ENCODE data around the gene PHF21B. TPM values are rescaled to one million over a fixed set of nuclear protein-coding genes. Genes with fewer than 3 reads are reported as not detected.

The PHF21B gene
- total RNA-seq, 1 donor from 2014 or later, result not detected

- peaks cover 6% of the 10 kb centered on the region for H3K9me3 Mint-ChIP-seq
- H3K36me3 Mint-ChIP-seq (ENCODE audit: low read depth), result no peaks in the 10 kb centered on the region
- no peak for TF ChIP-seq CTCF (IDR thresholded peaks at IDR 0.05)
- no peak for DNase-seq
- ATAC-seq (ENCODE audit: low read depth), result no peak
- H3K4me1 Mint-ChIP-seq, result no peaks in the 10 kb centered on the region
- POLR2A ChIA-PET, result no interaction called here
- intact Hi-C loops (cut with micrococcal nuclease), result no loop called here
- no peak overlapping the region for H3K4me3 Mint-ChIP-seq
- no peaks in the 10 kb centered on the region for H3K27me3 Mint-ChIP-seq
- no peak overlapping the region for H3K27ac Mint-ChIP-seq
- CTCF ChIA-PET, result no interaction called here
Observed at GRCh38 chr22:44880610-44881290, 129.1 kb downstream of the PHF21B start.

GRCh38 chr22:44879301-44879680 lies 130.5 kb downstream of the PHF21B start:
- DNase-seq (no peak), ATAC-seq (ENCODE audit: low read depth) (no peak)
- Mint-ChIP-seq H3K4me1 (no peaks in the 10 kb centered on the region), H3K4me3 (no peak overlapping the region), H3K9me3 (peaks cover 6% of the 10 kb centered on the region), H3K36me3 (ENCODE audit: low read depth) (no peaks in the 10 kb centered on the region), H3K27me3 (no peaks in the 10 kb centered on the region), H3K27ac (no peak overlapping the region)
- ChIA-PET POLR2A (no interaction called here), CTCF (interaction anchor here (1.0 kb wide), 1 partner anchor 195 kb away, joined by 3 read pairs; no protein-coding TSS in a partner anchor)
- TF ChIP-seq CTCF (IDR thresholded peaks at IDR 0.05), result no peak
- intact Hi-C loops (cut with micrococcal nuclease), result no loop called here

GRCh38 chr22:44878483-44879300 lies 131.1 kb downstream of the PHF21B start:
- ATAC-seq (ENCODE audit: low read depth) (no peak), DNase-seq (no peak)
- ChIA-PET POLR2A (no interaction called here), CTCF (interaction anchor here (1.0 kb wide), 1 partner anchor 194 kb away, joined by 3 read pairs; no protein-coding TSS in a partner anchor)
- Mint-ChIP-seq H3K27me3 (no peaks in the 10 kb centered on the region), H3K4me1 (no peaks in the 10 kb centered on the region), H3K36me3 (ENCODE audit: low read depth) (no peaks in the 10 kb centered on the region), H3K9me3 (peaks cover 6% of the 10 kb centered on the region), H3K4me3 (no peak overlapping the region), H3K27ac (no peak overlapping the region)
- TF ChIP-seq CTCF (IDR thresholded peaks at IDR 0.05), result no peak
- intact Hi-C loops (cut with micrococcal nuclease), result no loop called here

DNA sequence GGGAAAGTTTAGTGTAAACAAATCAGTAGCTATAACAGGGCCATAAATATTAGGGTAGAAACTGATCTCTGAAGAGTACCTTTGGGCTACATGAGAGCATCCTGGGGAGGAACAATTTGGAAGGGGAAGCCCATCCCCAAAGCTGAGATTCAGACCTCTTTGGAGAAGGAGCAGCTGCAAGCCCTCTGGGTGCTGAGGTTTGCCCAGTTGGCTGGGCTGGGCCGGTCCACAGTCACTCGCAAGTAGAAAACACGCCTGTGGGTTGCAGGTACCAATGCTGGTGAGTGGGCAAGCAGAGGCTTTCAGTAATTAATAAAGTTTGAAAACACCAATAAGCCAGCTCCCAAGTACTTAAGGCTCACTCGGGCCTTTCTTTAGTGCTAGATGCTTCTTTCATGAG lies 132.9 kb downstream of the PHF21B start:
- DNase-seq, result no peak
- H3K27me3 Mint-ChIP-seq, result no peaks in the 10 kb centered on the region
- H3K9me3 Mint-ChIP-seq, result peaks cover 8% of the 10 kb centered on the region
- ChIA-PET CTCF (no interaction called here), POLR2A (no interaction called here)
- no peak overlapping the region for H3K4me3 Mint-ChIP-seq
- H3K4me1 Mint-ChIP-seq, result no peaks in the 10 kb centered on the region
- no peak overlapping the region for H3K27ac Mint-ChIP-seq
- intact Hi-C loops (cut with micrococcal nuclease), result no loop called here
- ATAC-seq (ENCODE audit: low read depth), result no peak
- no peak for TF ChIP-seq CTCF (IDR thresholded peaks at IDR 0.05)
- H3K36me3 Mint-ChIP-seq (ENCODE audit: low read depth), result no peaks in the 10 kb centered on the region

DNA sequence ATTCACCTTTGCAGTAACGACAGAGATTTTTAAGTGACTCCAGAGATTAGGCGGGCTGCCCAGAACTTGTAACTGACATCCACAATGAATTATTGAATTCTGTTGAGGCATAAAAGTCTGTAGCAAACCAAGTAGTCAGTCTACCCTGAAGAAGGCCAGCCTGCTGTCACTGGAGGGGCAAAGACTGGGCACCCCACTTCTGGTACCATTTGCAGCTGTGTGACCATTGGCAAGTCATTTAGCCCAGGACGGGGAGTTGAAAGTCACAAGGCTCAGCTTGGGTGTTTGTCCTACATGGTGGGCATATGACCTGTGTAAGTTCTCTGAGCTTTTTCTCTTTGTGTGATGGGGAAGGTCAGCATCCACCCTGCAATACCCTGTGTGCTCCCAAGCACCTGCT lies 138.0 kb downstream of the PHF21B start:
- Mint-ChIP-seq H3K9me3 (peaks cover 11% of the 10 kb centered on the region), H3K27ac (no peak overlapping the region), H3K4me1 (no peaks in the 10 kb centered on the region), H3K4me3 (no peak overlapping the region), H3K36me3 (ENCODE audit: low read depth) (no peaks in the 10 kb centered on the region), H3K27me3 (peaks cover 2% of the 10 kb centered on the region)
- POLR2A ChIA-PET, result no interaction called here
- intact Hi-C loops (cut with micrococcal nuclease), result no loop called here
- TF ChIP-seq CTCF (IDR thresholded peaks at IDR 0.05), result no peak
- DNase-seq (no peak), ATAC-seq (ENCODE audit: low read depth) (no peak)
- CTCF ChIA-PET, result no interaction called here
